Limb (tissue), 2 donors: ENCODE results near the gene TMEM181.
"Not testable (repeated sequence)": the region's sequence is repeated elsewhere in the genome, so short reads cannot be mapped to it uniquely, and the experiment has no call there.

Source experiments
- DNase-seq, 2 donors: peaks; one replicate each; pipeline ENCODE4 v3.0.0-alpha.2; 2016; ENCODE audit errors: extremely low spot score in 2 of 2

The TMEM181 gene

GRCh38 chr6:158593670-158594069 is 33.8 kb downstream of the TMEM181 start:
- no peak for DNase-seq

GRCh38 chr6:158595223-158595622 is 35.3 kb downstream of the TMEM181 start:
- DNase-seq, result no peak

- no peak for DNase-seq
These were observed 37.0 kb downstream of the TMEM181 start for GRCh38 chr6:158596861-158597260.

DNA sequence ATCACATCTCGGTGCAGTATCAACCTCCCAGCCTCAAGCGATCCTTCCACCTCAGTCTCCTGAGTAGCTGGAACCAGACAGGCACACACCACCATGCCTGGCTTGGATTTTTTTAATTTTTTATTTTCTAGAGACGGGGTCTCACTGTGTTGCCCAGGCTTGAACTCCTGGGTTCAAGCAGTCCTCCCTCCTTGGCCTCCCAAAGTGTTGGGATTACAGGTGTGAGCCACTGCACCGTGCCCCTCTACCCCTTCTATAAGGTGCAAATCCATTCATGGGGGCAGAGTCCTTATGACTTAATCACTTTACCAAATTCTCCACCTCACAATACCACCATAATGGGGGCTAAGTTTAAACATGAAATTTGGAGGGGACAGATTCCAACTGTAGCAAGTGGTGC is 37.7 kb downstream of the TMEM181 start:
- DNase-seq, result no peak

DNA sequence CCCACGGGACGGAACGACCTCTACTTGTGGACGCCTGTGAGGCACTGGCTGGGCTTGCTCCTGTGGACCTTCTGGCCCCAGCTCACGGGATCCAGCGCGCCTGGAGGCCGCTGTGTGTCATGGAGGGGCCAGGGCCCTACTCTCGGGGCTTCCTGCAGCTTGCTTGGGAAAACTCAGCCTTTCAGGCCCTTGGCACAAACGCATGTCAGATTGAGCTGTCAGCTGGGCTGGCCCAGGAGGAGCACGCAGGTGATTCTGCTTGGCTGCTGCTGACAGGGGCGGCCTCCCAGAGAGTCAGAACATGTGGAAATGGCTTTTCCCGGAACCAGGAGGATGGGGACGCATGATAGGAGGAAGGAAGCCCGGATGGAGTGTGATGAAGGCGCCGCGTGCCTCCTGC is 39.7 kb downstream of the TMEM181 start:
- no peak for DNase-seq

- no peak for DNase-seq
These were observed 43.6 kb downstream of the TMEM181 start for GRCh38 chr6:158603261-158604047.

DNA sequence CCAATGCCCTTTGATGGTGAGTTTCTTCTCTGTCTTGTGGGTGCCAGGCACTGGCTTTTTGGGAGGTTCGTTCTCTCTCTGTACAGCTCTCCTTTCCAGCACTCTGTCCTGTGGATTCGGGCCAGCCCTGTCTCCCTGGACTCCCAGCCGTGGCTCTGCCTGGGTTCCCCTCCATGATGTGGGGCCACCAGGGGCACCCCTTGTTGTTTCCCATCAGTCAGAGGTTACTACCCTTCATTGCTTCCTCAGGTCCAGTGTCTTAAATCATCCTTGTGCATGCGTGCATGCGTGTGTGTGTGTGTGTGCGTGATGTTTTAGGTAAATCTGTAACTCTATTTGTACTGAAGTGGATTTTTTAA is 44.1 kb downstream of the TMEM181 start:
- no peak for DNase-seq

GRCh38 chr6:158605266-158605878 is 45.5 kb downstream of the TMEM181 start:
- peak; percentile 65 to 79 for DNase-seq

DNA sequence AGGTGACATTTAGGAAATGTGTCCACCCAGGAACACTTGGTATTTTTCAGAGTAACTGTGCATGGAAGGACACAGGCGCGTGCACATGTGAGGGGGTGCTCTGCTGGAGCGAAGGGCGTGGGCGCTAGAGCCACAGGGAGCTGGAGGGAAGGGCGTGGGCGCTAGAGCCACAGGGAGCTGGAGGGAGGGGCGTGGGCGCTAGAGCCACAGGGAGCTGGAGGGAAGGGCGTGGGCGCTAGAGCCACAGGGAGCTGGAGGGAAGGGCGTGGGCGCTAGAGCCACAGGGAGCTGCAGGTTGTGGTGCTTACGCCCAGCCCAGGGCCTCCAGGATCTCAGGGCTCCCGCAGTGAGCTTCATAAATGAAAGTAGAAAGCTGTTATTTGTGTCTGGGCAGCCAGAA is 46.1 kb downstream of the TMEM181 start:
- not testable (repeated sequence) for DNase-seq

- DNase-seq, result no peak
These were observed 47.0 kb downstream of the TMEM181 start for GRCh38 chr6:158606935-158607334.

DNA sequence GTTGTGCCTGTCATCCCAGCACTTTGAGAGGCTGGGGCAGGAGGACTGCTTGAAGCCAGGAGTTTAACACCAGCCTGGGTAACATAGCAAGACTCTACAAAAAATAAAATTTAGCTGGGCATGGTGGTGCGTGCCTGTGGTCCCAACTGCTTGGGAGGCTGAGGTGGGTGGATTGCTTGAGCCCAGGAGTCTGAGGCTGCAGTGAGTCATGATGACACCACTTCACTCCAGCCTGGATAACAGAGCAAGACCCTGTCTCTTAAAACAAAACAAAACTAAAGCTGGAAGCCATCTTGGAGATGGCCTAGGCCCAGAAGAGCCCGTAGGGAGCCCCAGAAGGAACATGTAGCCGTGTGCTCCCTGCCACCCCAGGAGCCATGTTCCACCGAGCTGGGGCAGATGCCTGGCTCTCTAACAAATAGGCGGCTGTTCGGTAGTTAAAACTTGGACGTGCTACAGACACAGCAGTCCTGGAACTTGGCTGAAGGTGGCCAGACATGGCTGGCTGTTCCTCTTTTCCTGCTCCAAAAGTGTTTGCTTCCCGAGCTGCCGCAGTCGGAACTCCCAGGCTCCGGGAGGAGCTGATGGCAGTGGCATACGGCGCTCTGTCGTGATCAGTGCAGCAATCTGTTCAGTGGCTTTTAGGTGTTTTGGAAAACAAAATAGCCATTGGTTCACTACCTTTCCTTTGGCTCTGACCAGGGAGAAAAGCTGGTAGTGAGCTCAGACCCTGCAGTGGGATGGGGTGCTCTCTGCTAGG is 47.7 kb downstream of the TMEM181 start:
- DNase-seq, result no peak

DNA sequence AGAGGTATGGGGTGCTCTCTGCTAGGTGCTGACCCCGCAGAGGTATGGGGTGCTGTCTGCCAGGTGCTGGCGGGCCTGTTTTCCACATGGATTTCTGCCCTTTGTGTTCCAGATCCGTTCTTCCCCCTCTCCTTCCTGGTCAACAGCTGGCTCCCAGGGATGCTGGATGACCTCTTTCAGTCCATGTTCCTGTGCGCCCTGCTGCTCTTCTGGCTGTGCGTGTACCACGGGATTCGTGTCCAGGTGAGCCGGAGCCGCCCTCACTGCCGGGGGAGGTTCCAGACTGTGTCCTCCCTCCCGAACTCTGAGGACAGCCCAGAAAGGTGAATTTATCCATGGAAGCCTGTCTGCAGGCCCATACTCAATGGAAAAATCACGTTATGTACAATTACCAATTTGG is 48.3 kb downstream of the TMEM181 start:
- no peak for DNase-seq

DNA sequence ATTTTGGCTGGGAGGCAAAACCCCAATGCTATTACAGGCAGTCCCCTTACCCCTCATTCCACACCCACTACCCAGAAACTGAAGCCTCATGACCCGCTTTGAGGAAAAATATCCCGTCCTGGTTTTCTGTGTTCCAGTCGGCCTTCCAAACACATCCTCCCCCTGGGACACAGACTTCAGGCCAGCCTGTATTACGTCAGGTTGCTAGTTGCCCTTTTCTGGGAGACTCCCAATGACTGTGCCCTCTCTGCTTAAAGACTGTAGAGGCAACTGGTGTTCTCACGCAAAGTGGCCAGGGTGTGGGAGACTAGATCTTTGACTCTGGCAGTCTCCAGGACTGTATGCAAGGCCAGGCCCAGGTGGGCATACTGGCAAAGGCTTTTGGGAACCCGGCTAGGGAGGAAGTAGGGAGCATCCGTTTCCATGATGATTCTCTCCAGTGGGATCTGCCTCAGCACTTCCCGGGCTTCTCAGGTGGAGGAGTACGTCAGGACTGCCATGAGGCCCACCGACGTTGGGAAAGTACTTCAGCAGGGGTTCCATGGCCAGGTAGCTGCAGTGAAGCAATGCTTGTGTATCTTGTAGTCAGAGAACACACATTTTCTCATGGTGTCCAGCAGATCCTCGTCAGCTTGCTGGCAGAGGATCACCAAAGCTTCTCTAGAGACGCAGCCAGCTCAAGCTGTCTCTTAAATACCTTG is 49.7 kb downstream of the TMEM181 start:
- DNase-seq, result no peak

- DNase-seq, result no peak
These were observed 50.6 kb downstream of the TMEM181 start for GRCh38 chr6:158610319-158610968.

DNA sequence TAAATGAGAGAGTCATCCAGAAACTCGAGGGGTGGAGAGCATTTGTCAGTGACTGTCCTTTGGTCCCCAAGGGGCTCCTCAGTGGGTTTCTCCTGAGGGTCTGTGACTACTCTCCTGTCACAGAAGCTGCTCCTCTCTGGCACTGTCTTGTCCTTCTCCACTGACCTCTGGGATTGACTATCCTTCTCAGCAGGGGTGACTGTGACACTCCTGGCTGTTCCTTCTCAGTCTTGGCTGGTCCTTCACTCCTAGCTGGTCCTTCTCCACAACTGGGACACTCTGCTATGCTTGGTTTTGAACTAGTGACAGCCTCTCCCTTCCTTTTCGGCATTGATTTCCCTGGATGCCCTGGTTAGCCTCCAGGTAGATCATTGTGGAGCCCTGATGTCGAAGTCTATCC is 51.1 kb downstream of the TMEM181 start:
- no peak for DNase-seq

- no peak for DNase-seq
These were observed 51.9 kb downstream of the TMEM181 start for GRCh38 chr6:158611541-158612370.

DNA sequence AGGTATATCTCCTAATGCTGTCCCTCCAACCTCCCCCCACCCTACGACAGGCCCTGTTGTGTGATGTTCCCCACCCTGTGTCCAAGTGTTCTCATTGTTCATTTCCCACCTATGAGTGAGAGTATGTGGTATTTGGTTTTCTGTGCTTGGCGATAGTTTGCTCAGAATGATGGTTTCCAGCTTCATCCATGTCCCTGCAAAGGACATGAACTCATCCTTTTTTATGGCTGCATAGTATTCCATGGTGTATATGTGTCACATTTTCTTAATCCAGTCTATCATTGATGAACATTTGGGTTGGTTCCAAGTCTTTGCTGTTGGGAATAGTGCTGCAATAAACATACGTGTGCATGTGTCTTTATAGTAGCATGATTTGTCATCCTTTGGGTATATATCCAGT is 54.7 kb downstream of the TMEM181 start:
- DNase-seq, result not testable (repeated sequence)

DNA sequence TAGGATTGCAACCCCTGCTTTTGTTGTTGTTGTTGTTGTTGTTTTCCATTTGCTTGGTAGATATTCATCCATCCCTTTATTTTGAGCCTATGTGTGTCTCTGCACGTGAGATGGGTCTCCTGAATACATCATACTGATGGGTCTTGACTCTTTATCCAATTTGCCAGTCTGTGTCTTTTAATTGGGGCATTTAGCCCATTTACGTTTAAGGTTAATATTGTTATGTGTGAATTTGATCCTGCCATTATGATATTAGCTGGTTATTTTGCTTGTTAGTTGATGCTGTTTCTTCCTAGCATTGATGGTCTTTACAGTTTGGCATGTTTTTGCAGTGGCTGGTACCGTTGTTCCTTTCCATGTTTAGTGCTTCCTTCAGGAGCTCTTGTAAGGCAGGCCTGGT is 58.4 kb downstream of the TMEM181 start:
- DNase-seq, result not testable (repeated sequence)

DNA sequence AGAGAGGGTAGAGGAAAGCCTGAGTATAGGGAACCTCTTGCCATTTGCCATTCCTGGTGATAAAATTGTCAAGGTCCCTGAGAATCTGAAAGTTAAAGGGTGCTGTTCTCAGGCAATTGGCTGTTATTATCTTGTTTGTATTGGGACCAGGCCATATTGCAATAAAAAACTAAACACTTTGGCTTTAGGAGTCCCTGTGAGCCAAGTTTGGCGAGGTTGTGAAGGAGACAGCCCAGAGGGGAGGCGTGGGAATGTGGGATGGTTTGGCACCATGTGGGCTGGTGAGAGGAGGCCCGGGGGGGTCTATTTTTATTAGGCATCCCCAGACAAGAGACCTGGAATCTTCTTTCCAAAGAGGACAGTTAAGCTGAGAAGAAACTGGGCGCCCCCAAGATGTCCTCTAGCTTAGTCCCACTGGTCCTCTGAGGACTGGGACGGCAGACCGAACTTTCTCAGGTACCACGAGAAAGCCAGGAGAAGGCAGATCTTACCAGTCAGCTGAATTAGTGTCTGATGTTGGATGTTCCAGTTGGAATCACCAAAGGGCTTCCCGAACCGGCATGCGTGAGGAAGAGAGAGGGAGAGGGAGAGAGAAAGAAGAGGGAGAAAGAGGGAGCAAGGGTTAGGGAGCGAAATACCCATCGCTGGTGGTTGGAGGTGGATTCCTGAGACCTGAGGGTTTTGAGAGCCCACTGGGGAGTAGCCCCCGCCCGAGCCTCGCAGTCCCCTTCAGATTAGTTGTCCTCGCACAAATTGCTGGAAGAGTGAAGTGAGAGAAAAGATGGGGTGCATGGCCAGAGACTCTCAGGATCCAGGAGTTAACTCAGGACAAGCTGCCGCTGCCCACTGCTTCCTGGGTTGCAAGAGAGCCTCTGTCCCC is 60.3 kb downstream of the TMEM181 start:
- peak in 1 of 2 donors; percentile 13 for DNase-seq
